Measurements from ENCODE around the gene TPSB2.
"Not testable (repeated sequence)": the region's sequence is repeated elsewhere in the genome, so short reads cannot be mapped to it uniquely, and the experiment has no call there.

TPSB2 gene

DNA sequence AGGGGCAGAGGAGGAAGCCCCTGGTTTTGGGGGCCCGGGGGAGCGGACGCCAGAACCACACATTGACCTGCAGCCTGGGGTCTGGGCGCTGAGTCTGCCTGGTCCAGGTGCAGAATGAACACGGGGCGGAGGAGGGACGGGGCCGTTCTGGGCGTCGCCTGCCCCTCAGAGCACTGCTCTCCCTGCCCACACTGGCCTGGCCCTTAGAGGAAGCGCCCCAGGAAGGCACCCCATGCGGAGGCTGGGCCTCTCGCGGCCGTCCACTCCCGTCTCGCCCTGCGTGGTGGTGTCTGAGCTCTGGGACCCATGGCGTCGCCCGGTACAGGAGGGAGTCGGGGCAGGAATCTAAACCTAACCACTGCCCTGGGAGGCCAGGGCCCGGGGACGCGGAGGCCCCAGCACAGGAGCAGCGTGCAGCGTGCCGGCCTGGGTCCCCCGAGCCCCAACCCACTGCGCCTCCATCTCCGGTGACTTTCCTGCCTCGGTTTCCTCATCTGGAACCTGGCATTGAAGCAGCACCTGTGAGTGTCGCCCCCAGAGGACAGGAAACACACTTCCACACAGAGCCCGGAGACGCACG is 30.2 kb upstream of the TPSB2 start:
- H3K4me3 ChIP-seq (ENCODE audit: low read depth in 1 of 2, low read length in 2 of 2), result no peak overlapping the region

GRCh38 chr16:1259760-1260068 is 29.7 kb upstream of the TPSB2 start:
- no peak overlapping the region for H3K4me3 ChIP-seq (ENCODE audit: low read depth in 1 of 2, low read length in 2 of 2)
- no peaks in the 10 kb centered on the region for H3K36me3 ChIP-seq (ENCODE audit: control insufficient read depth in 1 of 2, insufficient read depth in 2 of 2, low read length in 2 of 2)
- H3K4me1 ChIP-seq (ENCODE audit: control insufficient read depth in 1 of 2, insufficient read depth in 2 of 2, low read length in 2 of 2), result no peaks in the 10 kb centered on the region
- H3K27ac ChIP-seq (ENCODE audit: low read length), result no peak overlapping the region
- H3K27me3 ChIP-seq (ENCODE audit: low read depth, low read length), result peaks cover 10% of the 10 kb centered on the region
- no peaks in the 10 kb centered on the region for H3K9me3 ChIP-seq (ENCODE audit: control insufficient read depth in 1 of 2, low read length in 2 of 2)

More for the DNA sequence above, 30.2 kb upstream of the TPSB2 start:
- Histone ChIP-seq H3K9me3 (ENCODE audit: control insufficient read depth in 1 of 2, low read length in 2 of 2) (no peaks in the 10 kb centered on the region), H3K36me3 (ENCODE audit: control insufficient read depth in 1 of 2, insufficient read depth in 2 of 2, low read length in 2 of 2) (no peaks in the 10 kb centered on the region), H3K27ac (ENCODE audit: low read length) (no peak overlapping the region), H3K4me1 (ENCODE audit: control insufficient read depth in 1 of 2, insufficient read depth in 2 of 2, low read length in 2 of 2) (no peaks in the 10 kb centered on the region), H3K27me3 (ENCODE audit: low read depth, low read length) (peaks cover 10% of the 10 kb centered on the region)

DNA sequence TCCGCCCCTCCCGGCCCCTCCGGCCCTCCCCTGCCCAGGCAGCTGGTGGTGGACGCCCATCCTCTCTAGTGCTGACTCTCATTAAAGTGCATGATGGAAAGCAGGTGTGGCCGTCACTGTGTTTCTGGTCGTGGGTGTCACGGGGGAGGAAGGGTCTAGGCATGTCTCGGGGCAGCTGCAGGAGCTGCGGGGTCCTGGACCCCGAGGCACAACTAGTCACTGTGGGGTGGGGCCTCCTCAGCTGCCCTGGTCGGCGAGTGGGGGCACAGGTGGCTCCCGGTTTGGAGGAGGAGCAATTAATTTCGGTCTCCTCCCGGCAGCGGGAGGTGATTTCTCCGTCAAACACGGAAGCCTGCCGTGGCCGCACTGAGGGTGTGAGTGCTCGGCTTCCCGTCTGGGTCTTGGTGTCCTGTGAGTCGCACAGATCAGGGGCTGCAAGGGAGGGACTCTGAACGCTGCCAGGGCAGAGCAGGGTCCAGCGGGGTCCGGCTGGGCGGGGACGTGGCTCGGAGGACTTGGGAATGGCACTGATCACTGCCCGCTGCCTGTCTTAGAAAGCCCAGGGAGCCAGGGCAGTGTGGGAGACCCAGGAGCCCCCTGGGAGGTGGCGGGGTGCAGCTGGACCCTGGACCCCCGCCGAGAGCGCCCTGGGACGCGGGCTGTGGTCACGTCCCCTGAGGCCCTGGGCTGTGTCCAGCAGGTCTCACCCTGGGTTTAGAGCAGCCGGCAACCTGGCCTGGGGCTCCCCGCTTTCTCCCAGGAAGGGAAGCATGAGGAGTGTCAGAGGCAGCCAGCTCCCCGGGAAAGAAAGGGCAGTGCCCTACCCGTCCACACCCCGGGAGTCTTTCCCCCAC is 29.1 kb upstream of the TPSB2 start:
- Histone ChIP-seq H3K4me3 (ENCODE audit: low read depth in 1 of 2, low read length in 2 of 2) (no peak overlapping the region), H3K27ac (ENCODE audit: low read length) (no peak overlapping the region), H3K9me3 (ENCODE audit: control insufficient read depth in 1 of 2, low read length in 2 of 2) (no peaks in the 10 kb centered on the region), H3K36me3 (ENCODE audit: control insufficient read depth in 1 of 2, insufficient read depth in 2 of 2, low read length in 2 of 2) (no peaks in the 10 kb centered on the region), H3K27me3 (ENCODE audit: low read depth, low read length) (peaks cover 10% of the 10 kb centered on the region), H3K4me1 (ENCODE audit: control insufficient read depth in 1 of 2, insufficient read depth in 2 of 2, low read length in 2 of 2) (no peaks in the 10 kb centered on the region)

DNA sequence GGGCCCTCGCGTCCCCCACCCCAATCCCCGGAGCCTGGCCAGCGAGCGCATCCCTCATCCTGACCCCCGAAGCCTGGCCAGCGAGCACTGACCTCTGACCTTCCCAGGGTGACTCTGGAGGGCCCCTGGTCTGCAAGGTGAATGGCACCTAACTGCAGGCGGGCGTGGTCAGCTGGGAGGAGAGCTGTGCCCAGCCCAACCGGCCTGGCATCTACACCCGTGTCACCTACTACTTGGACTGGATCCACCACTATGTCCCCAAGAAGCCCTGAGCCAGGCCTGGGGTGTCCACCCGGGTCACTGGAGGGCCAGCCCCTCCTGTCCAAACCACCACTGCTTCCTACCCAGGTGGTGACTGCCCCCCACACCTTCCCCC is 28.2 kb upstream of the TPSB2 start:
- Histone ChIP-seq H3K9me3 (ENCODE audit: control insufficient read depth in 1 of 2, low read length in 2 of 2) (no peaks in the 10 kb centered on the region), H3K27me3 (ENCODE audit: low read depth, low read length) (peaks cover 10% of the 10 kb centered on the region), H3K4me1 (ENCODE audit: control insufficient read depth in 1 of 2, insufficient read depth in 2 of 2, low read length in 2 of 2) (no peaks in the 10 kb centered on the region)

DNA sequence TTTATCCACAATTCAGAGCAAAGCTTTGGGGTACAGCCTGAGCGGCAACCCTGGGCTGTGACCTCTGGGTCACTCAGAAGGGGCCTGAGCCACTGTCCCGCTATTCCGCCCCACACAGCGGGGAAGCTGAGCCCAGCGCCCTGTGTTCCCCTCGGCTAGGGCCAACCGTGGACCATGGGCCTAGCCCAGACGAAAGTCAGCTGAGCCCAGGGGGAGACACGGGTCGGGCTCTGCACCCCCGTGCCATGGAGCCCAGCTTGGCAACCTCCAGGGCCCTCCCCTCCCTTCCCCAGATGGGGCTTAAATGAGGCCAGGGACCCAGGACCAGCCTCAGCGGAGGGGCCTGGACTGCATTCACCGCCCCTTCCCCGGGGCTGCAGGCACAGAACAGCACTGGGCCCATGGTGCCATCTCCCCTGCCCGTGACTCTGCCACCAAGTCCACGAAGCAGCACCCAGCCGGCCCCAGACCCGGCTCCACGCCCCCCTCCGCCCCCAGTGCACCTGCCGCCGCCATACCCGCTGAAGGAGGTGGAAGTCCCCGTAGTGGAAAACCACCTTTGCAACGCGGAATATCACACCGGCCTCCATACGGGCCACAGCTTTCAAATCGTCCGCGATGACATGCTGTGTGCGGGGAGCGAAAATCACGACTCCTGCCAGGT is 27.7 kb upstream of the TPSB2 start:
- Histone ChIP-seq H3K27me3 (ENCODE audit: low read depth, low read length) (peaks cover 10% of the 10 kb centered on the region), H3K4me1 (ENCODE audit: control insufficient read depth in 1 of 2, insufficient read depth in 2 of 2, low read length in 2 of 2) (no peaks in the 10 kb centered on the region), H3K4me3 (ENCODE audit: low read depth in 1 of 2, low read length in 2 of 2) (no peak overlapping the region), H3K9me3 (ENCODE audit: control insufficient read depth in 1 of 2, low read length in 2 of 2) (no peaks in the 10 kb centered on the region), H3K36me3 (ENCODE audit: control insufficient read depth in 1 of 2, insufficient read depth in 2 of 2, low read length in 2 of 2) (no peaks in the 10 kb centered on the region), H3K27ac (ENCODE audit: low read length) (no peak overlapping the region)

More for the DNA sequence above, 28.2 kb upstream of the TPSB2 start:
- Histone ChIP-seq H3K4me3 (ENCODE audit: low read depth in 1 of 2, low read length in 2 of 2) (no peak overlapping the region), H3K27ac (ENCODE audit: low read length) (no peak overlapping the region), H3K36me3 (ENCODE audit: control insufficient read depth in 1 of 2, insufficient read depth in 2 of 2, low read length in 2 of 2) (no peaks in the 10 kb centered on the region)

- Histone ChIP-seq H3K27me3 (ENCODE audit: low read depth, low read length) (peaks cover 10% of the 10 kb centered on the region), H3K27ac (ENCODE audit: low read length) (no peak overlapping the region), H3K4me1 (ENCODE audit: control insufficient read depth in 1 of 2, insufficient read depth in 2 of 2, low read length in 2 of 2) (no peaks in the 10 kb centered on the region), H3K4me3 (ENCODE audit: low read depth in 1 of 2, low read length in 2 of 2) (no peak overlapping the region), H3K36me3 (ENCODE audit: control insufficient read depth in 1 of 2, insufficient read depth in 2 of 2, low read length in 2 of 2) (no peaks in the 10 kb centered on the region), H3K9me3 (ENCODE audit: control insufficient read depth in 1 of 2, low read length in 2 of 2) (no peaks in the 10 kb centered on the region)
Observed at GRCh38 chr16:1256874-1257322, 26.9 kb upstream of the TPSB2 start.

GRCh38 chr16:1256296-1256873 is 26.4 kb upstream of the TPSB2 start:
- not testable (repeated sequence) for H3K27me3 ChIP-seq (ENCODE audit: low read depth, low read length); H3K27ac ChIP-seq (ENCODE audit: low read length); H3K4me1 ChIP-seq (ENCODE audit: control insufficient read depth in 1 of 2, insufficient read depth in 2 of 2, low read length in 2 of 2); H3K4me3 ChIP-seq (ENCODE audit: low read depth in 1 of 2, low read length in 2 of 2); H3K9me3 ChIP-seq (ENCODE audit: control insufficient read depth in 1 of 2, low read length in 2 of 2); H3K36me3 ChIP-seq (ENCODE audit: control insufficient read depth in 1 of 2, insufficient read depth in 2 of 2, low read length in 2 of 2)

- H3K4me3 ChIP-seq (ENCODE audit: low read depth in 1 of 2, low read length in 2 of 2); H3K9me3 ChIP-seq (ENCODE audit: control insufficient read depth in 1 of 2, low read length in 2 of 2); H3K4me1 ChIP-seq (ENCODE audit: control insufficient read depth in 1 of 2, insufficient read depth in 2 of 2, low read length in 2 of 2); H3K27ac ChIP-seq (ENCODE audit: low read length); H3K27me3 ChIP-seq (ENCODE audit: low read depth, low read length); H3K36me3 ChIP-seq (ENCODE audit: control insufficient read depth in 1 of 2, insufficient read depth in 2 of 2, low read length in 2 of 2): not testable (repeated sequence)
Observed at GRCh38 chr16:1255276-1256122, 25.5 kb upstream of the TPSB2 start, which contains the start of gene TPSD1. TPSD1 (plus strand) TSS chr16:1256069; CDS start chr16:1256281, 212 bp downstream.

DNA sequence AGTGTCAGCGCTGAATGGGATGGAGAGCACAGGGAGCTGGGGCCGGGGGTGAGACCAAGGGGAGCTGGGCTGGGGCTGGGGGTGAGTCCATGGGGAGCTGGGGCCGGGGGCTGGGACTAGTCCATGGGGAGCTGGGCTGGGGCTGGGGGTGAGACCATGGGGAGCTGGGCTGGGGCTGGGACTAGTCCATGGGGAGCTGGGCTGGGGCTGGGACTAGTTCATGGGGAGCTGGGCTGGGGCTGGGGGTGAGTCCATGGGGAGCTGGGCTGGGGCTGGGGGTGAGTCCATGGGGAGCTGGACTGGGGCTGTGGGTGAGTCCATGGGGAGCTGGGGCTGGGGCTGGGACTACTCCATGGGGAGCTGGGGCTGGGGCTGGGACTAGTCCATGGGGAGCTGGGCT is 24.8 kb upstream of the TPSB2 start:
- H3K27me3 ChIP-seq (ENCODE audit: low read depth, low read length); H3K4me1 ChIP-seq (ENCODE audit: control insufficient read depth in 1 of 2, insufficient read depth in 2 of 2, low read length in 2 of 2); H3K27ac ChIP-seq (ENCODE audit: low read length); H3K4me3 ChIP-seq (ENCODE audit: low read depth in 1 of 2, low read length in 2 of 2); H3K9me3 ChIP-seq (ENCODE audit: control insufficient read depth in 1 of 2, low read length in 2 of 2); H3K36me3 ChIP-seq (ENCODE audit: control insufficient read depth in 1 of 2, insufficient read depth in 2 of 2, low read length in 2 of 2): not testable (repeated sequence)

DNA sequence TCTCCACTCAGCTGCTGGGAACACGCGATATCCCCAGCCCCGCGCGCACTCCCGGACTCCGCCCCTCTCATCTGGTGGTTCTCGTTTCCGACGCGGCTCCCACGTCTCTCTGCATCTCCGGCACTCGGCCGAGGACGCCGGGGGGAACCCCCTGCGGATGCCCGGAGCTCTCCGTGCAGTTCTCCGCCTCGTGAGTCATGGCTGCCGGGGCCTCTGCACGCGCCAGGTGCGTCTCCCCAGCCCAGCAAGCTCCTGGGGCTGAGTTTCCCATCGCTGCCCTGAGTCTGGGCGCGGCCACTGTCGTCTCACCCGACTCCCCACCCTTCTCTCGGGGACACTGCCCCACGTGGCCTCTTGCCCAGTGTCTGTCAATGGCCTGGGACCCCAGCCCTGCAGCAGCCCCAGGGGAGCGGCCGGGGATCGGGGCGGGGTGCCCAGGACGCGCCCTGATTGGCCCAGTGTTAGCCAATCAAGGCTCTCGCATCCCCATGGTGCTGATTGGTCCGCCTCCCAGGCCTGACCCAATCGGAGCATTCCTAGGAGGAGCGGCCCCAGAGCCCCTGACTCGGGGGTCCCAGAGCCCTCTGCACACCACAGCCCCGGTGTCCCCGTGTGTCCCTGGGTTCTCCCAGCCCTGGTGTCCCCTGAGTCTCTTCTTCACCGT is 23.8 kb upstream of the TPSB2 start:
- H3K4me1 ChIP-seq (ENCODE audit: control insufficient read depth in 1 of 2, insufficient read depth in 2 of 2, low read length in 2 of 2); H3K27me3 ChIP-seq (ENCODE audit: low read depth, low read length); H3K36me3 ChIP-seq (ENCODE audit: control insufficient read depth in 1 of 2, insufficient read depth in 2 of 2, low read length in 2 of 2); H3K27ac ChIP-seq (ENCODE audit: low read length); H3K9me3 ChIP-seq (ENCODE audit: control insufficient read depth in 1 of 2, low read length in 2 of 2); H3K4me3 ChIP-seq (ENCODE audit: low read depth in 1 of 2, low read length in 2 of 2): not testable (repeated sequence)
